ENCODE data around the gene IGSF1. TPM values are rescaled to one million over a fixed set of nuclear protein-coding genes. Genes with fewer than 3 reads are reported as not detected.

The IGSF1 gene
- total RNA-seq, 1 donor from 2014 or later: not detected

GRCh38 chrX:131301155-131301554, 12.0 kb upstream of the IGSF1 start:
- intact Hi-C loops (cut with DNase I): no loop called here
- Histone ChIP-seq H3K36me3 (no peaks in the 10 kb centered on the region), H3K9me3 (no peaks in the 10 kb centered on the region), H3K4me3 (no peak overlapping the region), H3K27ac (no peak overlapping the region), H3K4me1 (no peaks in the 10 kb centered on the region), H3K27me3 (no peaks in the 10 kb centered on the region)
- ATAC-seq: no peak
- no peak for TF ChIP-seq CTCF (IDR thresholded peaks at IDR 0.05)
- DNase-seq: no peak

- ATAC-seq: no peak
- TF ChIP-seq CTCF (IDR thresholded peaks at IDR 0.05): no peak
- H3K27me3 ChIP-seq: no peaks in the 10 kb centered on the region
- no peak overlapping the region for H3K4me3 ChIP-seq
- H3K27ac ChIP-seq: no peak overlapping the region
- intact Hi-C loops (cut with DNase I): no loop called here
- H3K4me1 ChIP-seq: no peaks in the 10 kb centered on the region
- DNase-seq: no peak
- no peaks in the 10 kb centered on the region for H3K9me3 ChIP-seq
- H3K36me3 ChIP-seq: no peaks in the 10 kb centered on the region
Observed at GRCh38 chrX:131298846-131299245, 9.7 kb upstream of the IGSF1 start.

- no peak for DNase-seq
- ATAC-seq: no peak
- H3K27me3 ChIP-seq: no peaks in the 10 kb centered on the region
Observed at GRCh38 chrX:131298036-131298435, 8.9 kb upstream of the IGSF1 start.

GRCh38 chrX:131289527-131289926, 421 bp upstream of the IGSF1 start:
- ATAC-seq (no peak), DNase-seq (no peak)
- Histone ChIP-seq H3K36me3 (no peaks in the 10 kb centered on the region), H3K9me3 (no peaks in the 10 kb centered on the region), H3K4me1 (no peaks in the 10 kb centered on the region), H3K4me3 (no peak overlapping the region), H3K27ac (no peak overlapping the region), H3K27me3 (no peaks in the 10 kb centered on the region)
- intact Hi-C loops (cut with DNase I): no loop called here
- no peak for TF ChIP-seq CTCF (IDR thresholded peaks at IDR 0.05)

More at GRCh38 chrX:131298036-131298435, 8.9 kb upstream of the IGSF1 start:
- H3K4me1 ChIP-seq: no peaks in the 10 kb centered on the region
- TF ChIP-seq CTCF (IDR thresholded peaks at IDR 0.05): no peak
- H3K9me3 ChIP-seq: no peaks in the 10 kb centered on the region
- no peak overlapping the region for H3K27ac ChIP-seq
- no peak overlapping the region for H3K4me3 ChIP-seq
- intact Hi-C loops (cut with DNase I): no loop called here
- no peaks in the 10 kb centered on the region for H3K36me3 ChIP-seq

- DNase-seq (no peak), ATAC-seq (no peak)
- TF ChIP-seq CTCF (IDR thresholded peaks at IDR 0.05): no peak
- H3K4me1 ChIP-seq: no peaks in the 10 kb centered on the region
- no peak overlapping the region for H3K27ac ChIP-seq
- intact Hi-C loops (cut with DNase I): no loop called here
- no peaks in the 10 kb centered on the region for H3K9me3 ChIP-seq
- no peak overlapping the region for H3K4me3 ChIP-seq
- H3K36me3 ChIP-seq: no peaks in the 10 kb centered on the region
- no peaks in the 10 kb centered on the region for H3K27me3 ChIP-seq
Observed at GRCh38 chrX:131288188-131288587, 918 bp downstream of the IGSF1 start.

GRCh38 chrX:131287560-131288179, 1.4 kb downstream of the IGSF1 start:
- Histone ChIP-seq H3K27ac (no peak overlapping the region), H3K9me3 (no peaks in the 10 kb centered on the region), H3K27me3 (no peaks in the 10 kb centered on the region), H3K36me3 (no peaks in the 10 kb centered on the region), H3K4me1 (no peaks in the 10 kb centered on the region), H3K4me3 (no peak overlapping the region)
- no peak for TF ChIP-seq CTCF (IDR thresholded peaks at IDR 0.05)
- intact Hi-C loops (cut with DNase I): no loop called here
- ATAC-seq (no peak), DNase-seq (no peak)

Measured in upper lobe of right lung (tissue), 1 donor.